Measurements from ENCODE around the gene FNIP1.

DNA sequence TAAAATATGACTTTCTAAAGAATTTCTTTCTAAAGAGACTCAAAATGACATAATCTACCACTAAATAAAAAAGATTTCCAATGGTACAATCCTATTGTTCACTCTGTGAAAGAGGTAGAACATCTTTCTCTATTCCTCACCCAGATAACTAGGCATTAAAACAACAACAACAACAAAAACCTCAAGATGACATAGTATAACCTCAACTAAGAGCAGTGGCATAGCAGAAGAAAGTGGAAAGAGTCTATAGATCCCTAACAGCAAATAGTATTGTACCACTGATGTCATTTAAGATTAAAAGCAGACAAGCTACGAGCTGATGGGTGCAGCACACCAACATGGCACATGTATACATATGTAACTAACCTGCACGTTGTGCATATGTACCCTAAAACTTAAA is 191.7 kb downstream of the FNIP1 start:
- TF ChIP-seq EZH2 (IDR thresholded peaks at IDR 0.05; ENCODE audit: insufficient read depth, poor library complexity, severe bottlenecking) (no peak), EZH2phosphoT487 (IDR thresholded peaks at IDR 0.05; ENCODE audit: insufficient read depth, low read depth) (no peak)

All from GM23248 (cell line).